ENCODE measurements around the gene TRNAU1AP.
"Not testable (repeated sequence)": the region's sequence is repeated elsewhere in the genome, so short reads cannot be mapped to it uniquely, and the experiment has no call there.

TRNAU1AP gene

DNA sequence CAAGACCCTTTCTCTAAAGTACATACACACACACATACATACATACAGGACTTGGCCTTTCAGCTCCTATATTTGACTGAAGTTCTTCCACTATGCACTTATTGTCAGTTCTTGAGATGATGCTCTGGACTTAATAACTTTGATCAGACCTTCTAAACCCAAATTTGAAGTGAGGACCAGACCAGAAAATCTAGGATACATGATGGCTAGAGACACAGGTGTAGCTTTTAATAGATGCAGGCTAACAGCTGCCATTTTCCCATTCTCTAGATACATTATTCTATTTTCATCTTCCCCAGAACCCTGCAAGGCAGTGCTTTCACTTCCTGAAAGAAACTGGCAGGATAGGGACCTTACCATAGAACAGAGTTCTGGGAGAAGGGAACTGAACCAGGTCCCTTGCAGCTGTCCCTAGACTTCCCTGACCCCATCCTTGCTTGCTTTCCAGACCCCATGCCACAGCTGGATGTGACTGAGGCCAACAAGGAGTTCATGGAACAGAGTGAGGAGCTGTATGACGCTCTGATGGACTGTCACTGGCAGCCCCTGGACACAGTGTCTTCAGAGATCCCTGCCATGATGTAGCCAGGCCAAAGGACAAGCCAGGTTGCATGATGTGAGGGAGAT lies 24.3 kb downstream of the TRNAU1AP start:
- DNase-seq (ENCODE audit: low read depth in 2 of 2), result no peak

DNA sequence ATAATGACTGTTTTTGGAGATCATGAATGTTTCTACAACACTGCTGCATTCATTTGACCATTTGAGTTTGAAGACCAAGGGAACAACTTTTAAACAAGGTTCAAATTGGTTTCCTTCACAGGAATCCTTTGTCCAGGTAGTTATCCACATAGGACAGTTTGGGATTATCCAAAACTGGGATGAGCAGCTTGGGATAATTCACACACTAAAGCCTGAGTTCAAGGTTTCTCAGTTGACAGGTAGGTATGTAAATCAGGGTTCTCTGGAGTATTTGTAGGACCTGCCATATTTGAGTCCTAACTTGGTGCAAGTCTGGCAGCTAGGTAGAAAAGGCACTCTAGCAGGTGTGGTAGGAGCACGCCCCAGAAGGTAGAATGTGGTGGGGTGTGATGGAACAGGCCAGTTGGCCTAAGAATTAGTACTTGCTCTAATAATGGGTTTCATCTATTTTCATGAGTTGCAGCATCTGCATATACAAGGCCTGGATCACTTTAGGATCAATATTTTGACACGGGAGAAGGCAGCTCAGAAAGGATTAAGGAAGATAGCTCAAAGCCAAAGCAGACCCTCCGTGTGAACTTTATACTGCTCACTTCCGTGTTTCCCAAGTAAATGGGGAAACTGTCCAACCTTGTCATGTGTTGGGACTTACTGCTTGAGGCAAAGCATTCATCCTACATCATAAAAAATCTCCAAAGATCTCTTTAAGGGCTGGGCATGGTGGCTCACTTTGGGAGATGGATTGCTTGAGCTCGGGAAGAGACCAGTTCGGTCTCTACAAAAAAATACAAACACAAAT lies 25.1 kb downstream of the TRNAU1AP start:
- DNase-seq (ENCODE audit: low read depth in 2 of 2), result no peak

DNA sequence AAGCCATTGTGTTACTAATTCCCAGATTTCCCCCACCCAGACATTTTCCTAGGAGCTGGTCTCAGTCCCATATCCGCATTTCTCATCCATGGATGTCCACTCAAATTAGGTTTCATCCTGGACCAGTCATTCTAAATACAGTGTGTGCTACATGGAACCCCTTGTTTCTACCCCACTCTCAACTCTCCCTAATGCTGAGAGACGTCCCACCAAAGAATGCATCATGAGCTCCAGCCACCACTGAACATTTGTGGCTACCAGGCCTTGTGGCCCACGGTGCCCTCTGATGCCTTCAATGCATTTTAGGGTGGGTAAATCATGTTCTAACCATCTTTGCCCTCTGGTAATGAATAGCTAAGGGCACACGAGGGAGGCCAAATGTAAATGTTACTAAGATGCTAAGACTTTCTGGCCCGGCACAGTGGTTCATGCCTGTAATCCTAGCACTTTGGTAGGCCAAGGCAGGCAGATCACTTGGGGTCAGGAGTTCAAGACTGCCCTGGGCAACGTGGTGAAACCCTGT lies 25.9 kb downstream of the TRNAU1AP start:
- DNase-seq (ENCODE audit: low read depth in 2 of 2), result no peak

DNA sequence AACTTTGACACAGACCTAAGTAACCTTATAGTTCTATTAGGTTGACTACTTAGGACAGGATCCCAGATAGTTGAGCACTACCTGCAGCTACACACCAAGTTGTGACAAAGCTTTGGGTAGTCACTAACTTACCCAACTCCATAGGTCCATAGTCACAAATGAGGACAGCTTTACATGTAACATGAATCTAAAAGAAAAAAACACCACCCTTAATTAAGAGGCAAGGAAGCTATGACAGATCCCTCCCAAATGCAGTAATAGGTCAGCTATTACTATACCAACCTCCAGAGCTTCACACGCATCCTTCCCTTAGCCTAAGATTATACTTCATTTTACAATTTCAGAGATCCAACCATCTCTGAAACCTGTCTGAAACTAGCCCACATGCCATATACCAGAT lies 26.5 kb downstream of the TRNAU1AP start:
- no peak for DNase-seq (ENCODE audit: low read depth in 2 of 2)

DNA sequence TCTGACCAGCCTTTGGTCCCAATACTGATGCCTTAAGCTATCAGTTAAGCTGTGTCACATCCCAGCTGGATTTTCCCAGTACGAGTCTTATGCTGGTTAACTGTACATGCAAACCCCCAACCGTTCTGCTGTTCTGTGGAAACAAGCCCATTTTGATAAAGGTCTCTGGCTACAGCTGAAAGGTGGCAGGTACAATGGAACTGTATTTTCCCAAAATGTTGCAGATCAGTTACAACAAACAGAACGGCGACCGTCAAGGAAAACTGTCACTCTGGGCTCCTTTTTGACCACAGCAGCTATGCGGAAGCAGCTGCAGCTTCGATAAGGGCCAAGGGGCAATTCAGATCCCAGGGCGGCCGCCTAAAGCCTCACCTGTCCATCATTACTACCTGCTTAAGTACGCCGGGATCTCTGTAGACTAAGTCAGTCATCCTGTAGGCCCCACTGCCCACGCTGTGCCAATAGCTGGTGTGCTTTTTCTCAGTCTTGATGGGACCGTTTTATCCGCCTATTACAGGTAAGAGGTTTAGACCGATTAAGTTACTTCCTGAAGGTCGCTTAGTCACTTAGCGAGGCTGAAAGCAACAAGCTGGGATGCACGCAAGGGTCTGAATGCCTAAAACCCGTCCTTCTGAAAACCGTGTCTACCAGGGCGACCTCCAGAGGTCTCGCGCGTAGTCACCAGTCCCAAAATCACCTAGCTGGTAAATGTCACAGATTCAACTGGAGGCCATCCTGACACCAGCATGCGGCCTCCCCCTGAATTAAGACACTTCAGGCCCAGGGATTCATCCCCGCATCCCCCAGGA lies 28.0 kb downstream of the TRNAU1AP start:
- DNase-seq (ENCODE audit: low read depth in 2 of 2), result peak; percentile 46 to 47

DNA sequence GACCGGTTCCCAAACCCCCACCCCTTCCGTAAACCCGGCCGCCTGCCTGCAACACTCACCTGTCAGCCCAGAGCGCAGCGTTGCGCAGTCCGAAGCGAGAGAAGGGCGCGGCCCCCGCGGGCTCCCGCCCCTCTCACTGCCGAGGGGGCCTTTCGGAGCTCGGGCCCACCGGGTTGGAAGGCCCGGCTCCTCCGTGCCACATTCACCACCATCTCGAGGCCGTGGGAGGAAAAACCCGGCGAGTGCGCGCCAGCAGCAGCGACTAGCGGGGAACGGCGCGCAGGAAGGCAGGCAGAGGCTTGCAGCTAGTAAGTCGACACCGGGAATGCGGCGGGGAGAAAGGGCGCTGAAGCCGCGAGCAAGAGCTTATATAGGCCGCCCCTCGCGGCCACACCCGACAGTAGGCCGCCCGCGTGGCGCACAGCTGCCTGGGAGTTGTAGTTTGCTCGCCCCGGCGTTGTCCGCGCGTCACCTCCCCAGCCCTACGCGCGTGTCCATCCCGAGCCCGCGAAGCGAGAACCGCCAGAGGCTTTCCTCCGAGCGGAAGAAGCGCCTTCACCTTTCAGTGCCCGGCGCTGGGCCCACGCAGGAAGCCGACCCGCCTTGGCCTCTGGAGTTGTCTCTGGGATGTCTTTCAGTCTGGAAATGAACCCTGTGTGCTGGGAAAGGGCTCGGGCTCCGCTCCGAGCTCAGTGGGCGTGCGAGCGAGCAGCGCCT lies 28.8 kb downstream of the TRNAU1AP start:
- peak; percentile 85 to 91 for DNase-seq (ENCODE audit: low read depth in 2 of 2)

DNA sequence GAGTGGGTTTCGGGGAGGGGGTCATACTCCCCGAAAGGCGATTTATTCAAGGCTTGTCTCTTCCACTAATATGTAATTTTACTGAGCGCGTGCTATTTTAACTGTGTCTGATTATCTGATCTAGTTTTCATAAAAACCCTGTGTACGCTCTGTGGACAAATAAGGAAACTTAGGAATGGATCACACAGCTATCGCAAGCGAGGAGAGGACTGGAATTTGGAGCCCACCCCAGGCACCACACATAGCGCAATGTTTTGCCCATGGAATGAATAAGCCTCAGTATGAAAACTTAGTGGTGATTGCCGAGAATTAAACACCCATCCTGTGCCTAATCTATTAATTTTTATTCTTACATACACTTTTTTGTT lies 29.3 kb downstream of the TRNAU1AP start:
- DNase-seq (ENCODE audit: low read depth in 2 of 2), result no peak

DNA sequence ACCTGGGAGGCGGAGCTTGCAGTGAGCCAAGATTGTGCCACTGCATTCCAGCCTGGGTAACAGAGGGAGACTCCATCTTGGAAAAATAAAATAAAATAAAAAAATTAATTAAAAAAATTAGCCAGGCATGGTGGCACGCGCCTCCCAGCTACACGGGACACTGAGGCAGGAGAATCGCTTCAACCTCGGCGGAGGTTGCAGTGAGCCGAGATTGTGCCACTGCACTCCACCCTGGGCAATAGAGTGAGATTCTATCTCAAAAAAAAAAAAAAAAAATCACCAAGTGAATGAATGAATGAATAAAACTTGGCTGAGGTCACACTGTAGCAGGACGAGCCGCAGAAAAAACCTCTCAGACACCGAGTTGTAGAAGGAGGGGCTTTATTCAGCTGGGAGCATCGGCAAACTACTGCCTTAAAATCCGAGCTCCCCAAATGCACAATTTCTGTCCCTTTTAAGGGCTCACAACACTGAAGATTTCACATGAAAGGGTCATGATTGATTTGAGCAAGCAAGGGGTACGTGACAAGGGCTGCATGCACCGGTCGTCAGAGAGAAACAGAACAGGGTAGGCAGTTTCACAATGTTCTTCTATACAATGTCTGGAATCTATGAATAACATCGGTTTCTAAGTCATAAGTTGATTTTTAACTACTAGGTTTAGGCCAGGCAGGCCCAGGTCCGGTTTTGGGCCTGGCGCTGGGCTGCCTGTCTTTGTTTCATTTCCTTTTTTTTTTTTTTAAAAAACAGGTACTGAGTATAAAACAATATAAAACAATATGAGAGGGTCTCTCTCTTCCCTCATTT lies 33.9 kb downstream of the TRNAU1AP start:
- not testable (repeated sequence) for DNase-seq (ENCODE audit: low read depth in 2 of 2)

DNA sequence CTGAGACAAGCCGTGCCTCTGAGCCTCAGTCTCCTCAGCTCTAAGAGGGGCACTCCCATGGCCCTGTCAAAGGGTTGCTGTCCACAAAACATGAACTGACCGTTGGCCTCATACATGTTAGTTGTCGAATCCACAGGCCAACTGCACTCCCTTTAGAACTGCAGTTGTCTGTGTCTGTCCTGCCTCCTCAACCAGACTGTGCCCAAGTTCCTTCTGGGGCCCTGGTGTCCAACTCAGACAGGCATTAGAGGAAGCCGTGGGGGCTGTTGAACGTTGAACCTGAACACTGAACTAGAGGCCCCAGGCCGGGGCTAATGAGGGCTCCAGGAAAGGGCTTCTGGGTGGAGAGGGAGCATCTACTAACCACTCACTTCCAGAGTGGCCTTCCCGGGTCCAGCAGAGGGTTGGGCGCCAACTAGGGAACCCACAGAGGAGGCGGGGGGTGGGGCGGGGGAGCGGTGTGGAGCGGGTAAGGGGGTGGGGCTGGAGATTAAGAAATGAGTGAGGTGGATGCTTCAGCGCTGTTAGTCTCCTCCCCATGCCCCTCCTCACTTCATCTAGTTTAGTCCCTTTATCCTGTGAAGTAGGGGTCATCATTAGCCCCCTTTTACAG lies 38.9 kb downstream of the TRNAU1AP start, which contains the start of gene RAB42:
Gene RAB42 (plus strand): TSS at position 558 of the 613 bp plus-strand sequence. CDS start 247 bp downstream, outside the sequence.
- DNase-seq (ENCODE audit: low read depth in 2 of 2), result no peak

DNA sequence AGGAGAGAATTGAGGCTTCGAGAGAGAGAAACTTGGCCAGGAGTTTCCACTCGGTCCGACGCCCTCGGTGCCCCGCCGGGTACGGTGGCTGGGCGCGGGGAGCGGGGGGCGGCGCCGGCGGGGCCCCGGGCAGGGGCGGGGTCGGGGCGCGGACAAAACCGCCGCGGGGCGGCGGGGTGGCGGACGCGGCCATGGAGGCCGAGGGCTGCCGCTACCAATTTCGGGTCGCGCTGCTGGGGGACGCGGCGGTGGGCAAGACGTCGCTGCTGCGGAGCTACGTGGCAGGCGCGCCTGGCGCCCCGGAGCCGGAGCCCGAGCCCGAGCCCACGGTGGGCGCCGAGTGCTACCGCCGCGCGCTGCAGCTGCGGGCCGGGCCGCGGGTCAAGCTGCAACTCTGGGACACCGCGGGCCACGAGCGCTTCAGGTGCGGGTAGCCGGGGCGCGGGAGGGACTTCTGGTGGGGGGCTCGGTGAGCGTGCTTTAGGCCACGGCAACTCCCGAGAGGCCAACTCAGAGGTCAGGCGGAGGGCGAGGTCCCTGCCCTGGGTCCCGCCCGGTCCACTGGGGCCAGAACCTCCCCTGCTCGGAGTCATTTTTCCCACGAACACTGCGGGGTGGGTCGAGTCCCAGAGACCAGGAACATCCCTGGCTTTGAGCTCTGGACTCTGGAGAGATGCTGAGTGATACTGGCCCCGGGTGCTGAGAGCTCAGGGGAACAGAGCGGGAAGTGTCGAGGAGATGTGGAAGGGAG lies 39.6 kb downstream of the TRNAU1AP start:
- no peak for DNase-seq (ENCODE audit: low read depth in 2 of 2)

DNA sequence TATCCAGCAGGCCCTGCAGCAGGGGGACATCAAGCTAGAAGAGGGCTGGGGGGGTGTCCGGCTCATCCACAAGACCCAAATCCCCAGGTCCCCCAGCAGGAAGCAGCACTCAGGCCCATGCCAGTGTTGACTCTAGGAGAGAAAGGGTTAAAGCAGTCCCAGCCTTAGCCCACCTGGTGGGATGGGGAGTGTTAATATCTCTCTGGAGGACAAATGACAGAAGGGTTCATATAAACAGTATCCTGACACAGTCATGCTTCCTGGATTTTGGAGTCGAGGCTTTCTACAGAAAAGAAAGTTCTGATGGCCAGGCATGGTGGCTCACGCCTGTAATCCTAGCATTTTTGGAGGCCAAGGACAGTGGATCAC lies 41.1 kb downstream of the TRNAU1AP start:
- not testable (repeated sequence) for DNase-seq (ENCODE audit: low read depth in 2 of 2)

DNA sequence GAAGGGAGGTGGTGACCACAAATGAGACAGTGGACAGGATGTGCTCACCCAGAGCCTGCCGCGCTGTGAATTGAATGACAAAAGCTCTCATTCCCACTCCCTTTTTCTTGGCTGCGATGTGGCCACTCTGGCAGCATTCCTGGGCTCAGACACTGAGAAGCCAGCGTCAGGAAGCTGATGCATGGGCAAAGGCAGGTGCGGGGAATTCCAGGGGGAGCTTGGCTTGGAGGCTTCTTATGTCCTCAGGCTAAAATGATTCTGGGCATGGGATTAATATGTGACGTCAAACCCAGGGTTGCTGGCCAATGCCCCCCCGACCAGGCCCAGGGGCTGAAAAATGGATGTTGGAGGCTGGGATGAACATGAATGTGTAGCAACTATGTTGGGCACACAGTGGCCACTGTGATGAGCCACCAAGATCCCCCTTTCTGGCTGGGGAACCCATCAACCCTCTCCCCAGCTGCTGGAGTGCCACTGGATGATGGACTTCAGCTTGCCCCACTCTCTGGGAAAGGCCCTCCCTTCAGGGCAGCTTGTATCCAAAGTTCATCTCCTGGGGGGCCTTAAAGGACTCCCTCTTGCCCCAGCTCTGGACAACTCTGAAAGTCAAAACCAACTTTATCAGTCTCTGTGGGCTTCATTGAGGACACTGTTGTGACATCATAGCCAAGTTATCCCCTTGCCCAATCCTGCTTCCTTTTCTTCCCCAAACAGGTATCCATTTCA lies 42.0 kb downstream of the TRNAU1AP start:
- not testable (repeated sequence) for DNase-seq (ENCODE audit: low read depth in 2 of 2)

DNA sequence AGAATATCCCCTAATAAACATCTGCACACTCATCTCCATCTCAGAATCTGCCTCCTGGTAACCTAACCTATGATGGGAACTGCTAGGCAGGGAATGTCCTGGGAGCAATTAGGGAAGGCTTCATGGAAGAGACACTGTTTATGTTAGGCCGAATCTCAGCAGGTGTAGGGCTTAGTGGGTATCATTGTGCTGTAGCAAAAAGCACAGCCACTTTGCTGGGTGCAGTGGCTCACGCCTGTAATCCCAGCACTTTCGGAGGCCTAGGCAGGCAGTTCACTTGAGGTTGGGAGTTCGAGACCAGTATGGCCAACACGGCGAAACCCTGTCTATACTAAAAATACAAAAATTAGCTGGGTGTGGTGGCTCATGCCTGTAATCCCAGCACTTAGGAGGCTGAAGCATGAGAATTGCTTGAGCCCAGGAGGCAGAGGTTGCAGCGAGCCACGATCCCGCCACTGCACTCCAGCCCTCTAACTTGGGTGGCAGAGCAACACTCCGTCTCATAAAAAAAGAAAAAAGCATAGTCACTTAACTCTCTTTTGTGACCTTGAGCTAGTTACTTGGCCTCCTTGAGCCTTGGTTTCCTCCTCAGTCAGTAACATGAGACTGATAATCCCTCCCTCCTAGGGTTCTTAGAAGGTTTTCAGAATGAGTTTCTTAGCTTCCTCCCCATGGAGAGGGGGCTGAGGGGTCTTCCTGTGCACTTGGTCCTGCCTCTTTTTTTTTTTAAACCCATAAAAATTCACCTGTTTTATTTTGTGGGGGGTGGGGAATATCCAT lies 42.7 kb downstream of the TRNAU1AP start:
- DNase-seq (ENCODE audit: low read depth in 2 of 2), result no peak

DNA sequence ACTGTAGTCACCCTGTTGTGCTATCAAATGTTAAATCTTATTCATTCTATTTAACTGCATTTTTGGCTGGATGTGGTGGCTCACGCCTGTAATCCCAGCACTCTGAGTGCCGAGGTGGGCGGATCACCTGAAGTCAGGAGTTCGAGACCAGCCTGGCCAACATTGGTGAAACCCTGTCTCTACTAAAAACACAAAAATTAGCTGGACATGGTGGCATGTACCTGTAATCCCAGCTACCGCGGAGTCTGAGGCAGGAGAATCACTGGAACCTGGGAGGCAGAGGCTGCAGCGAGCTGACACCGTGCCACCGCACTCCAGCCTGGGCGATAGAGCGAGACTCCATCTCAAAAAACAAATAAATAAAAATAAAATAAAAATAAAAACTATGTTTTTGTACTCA lies 43.4 kb downstream of the TRNAU1AP start:
- DNase-seq (ENCODE audit: low read depth in 2 of 2), result not testable (repeated sequence)

DNA sequence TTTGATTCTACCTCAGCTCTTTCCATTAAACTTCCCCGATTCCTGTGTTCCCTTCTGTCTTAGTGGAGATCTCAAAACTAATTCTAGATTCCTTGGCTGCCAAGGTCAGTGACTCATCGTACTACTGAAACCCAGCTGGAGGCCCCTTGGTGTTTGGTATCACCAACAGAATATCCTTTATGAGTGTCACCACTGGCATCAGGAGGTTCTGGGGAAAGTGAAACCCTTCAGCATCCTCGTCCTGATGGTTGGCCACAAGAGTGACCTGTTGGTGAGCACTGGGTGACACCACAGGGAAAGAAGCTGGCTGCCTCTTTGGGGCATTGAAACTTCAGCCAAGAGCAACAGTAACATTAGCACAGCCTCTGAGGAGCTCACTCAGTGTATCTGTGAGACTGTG lies 48.8 kb downstream of the TRNAU1AP start:
- DNase-seq (ENCODE audit: low read depth in 2 of 2), result no peak

DNA sequence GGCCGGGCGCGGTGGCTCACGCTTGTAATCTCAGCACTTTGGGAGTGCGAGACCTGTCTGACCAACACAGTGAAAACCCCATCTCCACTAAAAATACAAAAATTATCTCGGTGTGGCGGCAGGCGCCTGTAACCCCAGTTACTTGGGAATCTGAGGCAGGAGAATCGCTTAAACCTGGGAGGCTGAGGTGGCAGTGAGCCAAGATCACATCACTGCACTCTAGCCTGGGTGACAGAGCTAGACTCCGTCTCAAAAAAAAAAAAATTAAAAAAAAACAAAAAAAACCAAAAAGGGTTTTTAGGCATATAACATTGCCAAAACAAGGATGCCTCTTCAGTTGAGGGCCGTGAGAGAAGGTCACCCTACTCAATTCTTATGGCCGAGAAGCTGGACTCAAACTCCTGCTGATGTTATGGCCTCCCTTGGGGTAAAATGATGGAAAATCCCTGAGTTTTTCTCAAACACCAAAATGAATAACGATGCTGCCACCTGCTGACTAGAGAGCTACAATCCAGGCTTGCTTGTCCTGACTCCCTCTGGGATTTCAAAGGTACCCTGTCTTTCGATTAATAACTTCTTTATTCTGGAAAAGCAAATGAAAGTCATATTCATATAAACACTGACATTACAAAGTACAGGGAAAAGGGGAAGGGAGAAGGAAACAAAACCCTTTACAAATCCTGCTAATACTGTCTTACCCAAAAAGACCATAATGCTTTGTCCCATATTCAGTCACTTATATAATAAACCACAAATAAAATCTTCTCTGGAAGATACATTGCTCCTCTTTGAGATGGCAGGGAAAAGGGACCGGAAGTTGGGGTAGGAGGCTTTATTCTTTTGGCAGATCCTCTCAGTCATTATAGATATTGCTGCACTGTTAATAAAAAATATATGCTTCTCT lies 49.9 kb downstream of the TRNAU1AP start:
- no peak for DNase-seq (ENCODE audit: low read depth in 2 of 2)

DNA sequence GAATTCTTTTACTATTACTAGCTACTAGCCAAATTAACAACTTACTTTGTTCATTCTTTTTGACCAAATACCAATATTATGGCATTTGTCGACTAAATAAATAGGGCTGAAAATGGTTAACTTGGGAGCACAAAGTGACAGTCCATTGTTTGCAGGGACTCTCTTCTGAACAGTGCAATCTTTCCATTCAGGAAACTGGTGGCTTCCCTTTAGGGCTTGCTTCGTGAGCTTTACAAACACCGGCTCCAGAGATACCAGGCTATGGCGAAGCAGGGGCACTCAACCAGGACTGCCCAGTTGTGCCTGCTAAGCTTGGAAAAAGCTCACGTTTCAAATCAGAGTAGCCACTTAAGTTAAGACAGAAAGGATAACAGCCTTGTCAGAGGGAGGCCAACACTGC lies 51.5 kb downstream of the TRNAU1AP start:
- DNase-seq (ENCODE audit: low read depth in 2 of 2), result no peak

Measured in stimulated activated CD8-positive, alpha-beta memory T cell treated with anti-CD3 and anti-CD28 coated beads, Interleukin-7, amount 100 ng/mL, for 4 hours (primary cell).